HepG2 (cell line): ENCODE measurements around the gene CNNM3. TPM values are rescaled to one million over a fixed set of nuclear protein-coding genes. Genes with fewer than 3 reads are reported as not detected.

ENCODE experiments used
- ATAC-seq: fragments of 200-7000 bp; cut with Tn5 transposase; 3 replicates; pipeline ENCODE4 v1.9.1; 2020; ENCODE audit warnings: mild to moderate bottlenecking, moderate library complexity
- BruUV-seq: library from RNA; stranded (reverse); fragments of 400-500 nt; replicated peaks from 2 replicates; lab custom pipeline; 2021; lab: Mats Ljungman, UMichigan
- CTCF ChIA-PET: fragments of 300-600 bp; formaldehyde crosslinking; extraction: SDS; loops from one replicate; lab custom pipeline; 2021; ENCODE audit warnings: low total read pairs, inconsistent platforms, low intra/inter-chr PET ratio; lab: Yijun Ruan, JAX
- POLR2A ChIA-PET: fragments of 350-600 bp; sonication (Branson Sonifier 250); formaldehyde crosslinking; loops from one replicate; lab custom pipeline; 2020; ENCODE audit warnings: antibody characterized with exemption, inconsistent platforms; lab: Yijun Ruan, JAX
- DNase-seq: peaks from one replicate; pipeline ENCODE4 v3.0.0-alpha.2; 2015; ENCODE audit warnings: low spot score
- FAIRE-seq: peaks from 3 replicates; lab custom pipeline; 2011; peaks lifted over from hg19 to GRCh38; lab: Jason Lieb, UNC
- H2AFZ ChIP-seq: one replicate; pipeline ENCODE4 v1.6.1; 2011; ENCODE audit warnings: low read length, inconsistent platforms
- H3K27ac ChIP-seq: fragments of 300-600 bp; 3 replicates; pipeline ENCODE4 v1.8.0; 2011; ENCODE audit warnings: mixed run types, mild to moderate bottlenecking, mixed read lengths, low read length, inconsistent platforms; ENCODE audit not compliant: insufficient read depth; ENCODE audit errors: extremely low read length
- H3K27me3 ChIP-seq, 2 experiments: fragments of 200-600 bp in 1 of 2; 2 replicates in 1 of 2; 3 replicates in 1 of 2; pipeline versions ENCODE4 v1.6.0 to v1.8.0; 2011; ENCODE audit warnings: low read length in 2 of 2, mild to moderate bottlenecking in 2 of 2, moderate library complexity in 2 of 2, inconsistent platforms in 1 of 2; ENCODE audit not compliant: insufficient read depth in 2 of 2, control insufficient read depth in 1 of 2
- H3K36me3 ChIP-seq, 2 experiments: fragments of 200-600 bp in 1 of 2; replicated peaks in 1 of 2; 2 replicates in 1 of 2; 3 replicates in 1 of 2; pipeline versions ENCODE4 v1.5.1 to v1.8.0; 2011; ENCODE audit warnings: low read length in 2 of 2, inconsistent platforms in 1 of 2; ENCODE audit not compliant: insufficient read depth in 2 of 2, control insufficient read depth in 1 of 2
- H3K4me1 ChIP-seq: 2 replicates; pipeline ENCODE4 v1.5.1; 2012; ENCODE audit warnings: low read length, inconsistent platforms; ENCODE audit not compliant: insufficient read depth
- H3K4me2 ChIP-seq: 2 replicates; pipeline ENCODE4 v1.6.0; 2011; ENCODE audit warnings: low read depth, low read length, inconsistent platforms
- H3K4me3 ChIP-seq, 3 experiments: fragments of 200-600 bp in 1 of 3; sonication (generic), shearing (Covaris generic) in 1 of 3; replicated peaks in 1 of 3; 2 replicates each; pipeline ENCODE4 v1.5.1; 2011 to 2016; ENCODE audit warnings: low read length in 3 of 3, inconsistent platforms in 2 of 3, low read depth in 2 of 3, mild to moderate bottlenecking in 2 of 3, control low read depth in 1 of 3, mixed read lengths in 1 of 3; ENCODE audit not compliant: insufficient read depth in 1 of 3
- H3K79me2 ChIP-seq: one replicate; pipeline ENCODE4 v1.6.1; 2011; ENCODE audit warnings: low read length, inconsistent platforms; ENCODE audit not compliant: insufficient read depth
- H3K9ac ChIP-seq: 2 replicates; pipeline ENCODE4 v1.6.0; 2011; ENCODE audit warnings: mild to moderate bottlenecking, low read depth, low read length, inconsistent platforms; ENCODE audit not compliant: insufficient read depth
- H3K9me3 ChIP-seq: 2 replicates; pipeline ENCODE4 v1.5.1; 2012; ENCODE audit warnings: mild to moderate bottlenecking, low read length
- H4K20me1 ChIP-seq: 2 replicates; pipeline ENCODE4 v1.6.0; 2011; ENCODE audit warnings: inconsistent platforms, mild to moderate bottlenecking, low read length, moderate library complexity; ENCODE audit not compliant: insufficient read depth
- ATRX ChIP-seq: sonication (generic); formaldehyde crosslinking; IDR thresholded peaks from 2 replicates; pipeline ENCODE4 v1.4.0; 2020; ENCODE audit warnings: missing genetic modification reagents, borderline replicate concordance
- NFYC ChIP-seq: IDR thresholded peaks from 2 replicates; pipeline ENCODE4 v1.6.1; 2016; ENCODE audit warnings: missing genetic modification reagents, missing compliant biosample characterization
- NR1H2 ChIP-seq: sonication (generic); formaldehyde crosslinking; IDR thresholded peaks from 2 replicates; pipeline ENCODE4 v1.8.1; 2022; ENCODE audit warnings: low read depth, missing genetic modification reagents, borderline replicate concordance
- ZFP36L1 ChIP-seq: sonication (generic); formaldehyde crosslinking; IDR thresholded peaks from 2 replicates; pipeline ENCODE4 v1.8.0; 2022; ENCODE audit warnings: mild to moderate bottlenecking, missing genetic modification reagents, moderate library complexity
- ZNF768 ChIP-seq: sonication (generic); formaldehyde crosslinking; IDR thresholded peaks from 2 replicates; pipeline ENCODE4 v1.4.0; 2020; ENCODE audit warnings: missing genetic modification reagents
- WGBS: methylation state at CpG from one replicate; pipeline ENCODE4 v1.1.6; 2017; ENCODE audit warnings: low lambda C conversion rate; 5-methylcytosine and 5-hydroxymethylcytosine counted together
- in situ Hi-C: cut with HindIII; loops from 2 replicates; pipeline ENCODE4 v1.10.0; 2017; ENCODE audit warnings: low pct_unique_long_range_greater_than_20kb; ENCODE audit not compliant: extremely low pct_ligation_motif_present
- intact Hi-C: fragments of 100-400 bp; cut with micrococcal nuclease; formaldehyde crosslinking; loops from one replicate; pipeline ENCODE4 v1.10.0; 2022; ENCODE audit not compliant: unreplicated experiment
- polyA plus RNA-seq, 8 experiments: library from polyadenylated mRNA; depleted of rRNA in 3 of 8; stranded (reverse) in 7 of 8; unstranded in 1 of 8; fragments of >200 nt; fragmentation: Illumina TruSeq in 4 of 8; extraction: Trizol in 4 of 8; gene quantifications; 2 replicates each; pipeline versions ENCODE4 v1.2.1 to v1.2.3, GENCODE V29; 2011 to 2016; ENCODE audit warnings: low read depth in 4 of 8, missing spikeins in 1 of 8, mixed read lengths in 1 of 8; ENCODE audit not compliant: insufficient read depth in 1 of 8
- total RNA-seq, 5 experiments: library from RNA; depleted of rRNA; stranded (reverse); fragments of >200 nt; fragmentation: Illumina TruSeq; extraction: Trizol; gene quantifications; 2 replicates each; pipeline ENCODE4 v1.2.3, GENCODE V29; 2016; ENCODE audit warnings: low read depth in 1 of 5
- TF ChIP-seq, protein P1 (sequence below): sonication (generic); formaldehyde crosslinking; IDR thresholded peaks from 2 replicates; pipeline ENCODE4 v1.4.0; 2020; ENCODE audit warnings: missing genetic modification reagents
- TF ChIP-seq, protein P2 (sequence below): sonication (generic); formaldehyde crosslinking; IDR thresholded peaks from 2 replicates; pipeline ENCODE4 v1.5.0; 2020; ENCODE audit warnings: mild to moderate bottlenecking, missing genetic modification reagents, moderate library complexity
- TF ChIP-seq, protein P3 (sequence below): sonication (generic); formaldehyde crosslinking; IDR thresholded peaks from 2 replicates; pipeline ENCODE4 v1.4.0; 2020; ENCODE audit warnings: missing genetic modification reagents
- TF ChIP-seq, protein P4 (sequence below): IDR thresholded peaks from 2 replicates; pipeline ENCODE4 v1.6.1; 2016; ENCODE audit warnings: mild to moderate bottlenecking, missing biosample characterization, missing genetic modification reagents
- TF ChIP-seq, protein P5 (sequence below), 2 experiments: sonication (generic) in 1 of 2; formaldehyde crosslinking in 1 of 2; IDR thresholded peaks; 2 replicates each; pipeline versions ENCODE4 v1.4.0 to v1.6.1; 2018 to 2020; ENCODE audit warnings: missing genetic modification reagents in 2 of 2, borderline replicate concordance in 1 of 2, low read depth in 1 of 2, mild to moderate bottlenecking in 1 of 2, missing biosample characterization in 1 of 2
- TF ChIP-seq, protein P6 (sequence below): sonication (generic); formaldehyde crosslinking; IDR thresholded peaks from 2 replicates; pipeline ENCODE4 v1.5.1; 2020; ENCODE audit warnings: mild to moderate bottlenecking, moderate library complexity, missing genetic modification reagents

Gene CNNM3
- total and polyA plus RNA-seq, 2 of the 13 experiments (the other 11 are each of a cell fraction or from before 2014, with no cell fraction given): 21.2 to 27.9 TPM

DNA sequence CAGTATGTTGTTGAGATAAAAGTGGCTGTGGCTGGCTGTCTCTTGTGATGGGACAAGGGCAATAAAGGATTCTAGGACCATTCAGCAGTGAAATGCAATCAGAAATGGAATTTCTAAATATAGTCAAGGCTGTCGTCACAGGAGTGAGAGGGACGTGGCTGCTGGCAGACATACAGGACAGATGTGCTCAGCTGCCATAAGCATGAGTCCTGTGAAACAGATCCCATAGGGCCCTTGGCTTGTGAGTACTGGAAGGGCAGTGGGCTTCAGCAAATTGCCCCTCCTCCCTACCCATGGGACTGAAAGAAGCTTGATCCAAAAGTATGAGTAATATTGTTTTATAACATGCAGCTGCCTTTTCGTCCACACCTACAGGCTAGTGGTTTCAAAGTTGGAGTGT, 4.2 kb upstream of the CNNM3 start:
- Histone ChIP-seq H3K27me3 (no peaks in the 10 kb centered on the region; a peak in 1 of 5 replicates), H3K36me3 (no peaks in the 10 kb centered on the region), H3K9me3 (no peaks in the 10 kb centered on the region), H3K27ac (no peak overlapping the region), H3K4me2 (no peak overlapping the region), H4K20me1 (no peaks in the 10 kb centered on the region), H3K4me1 (peaks cover 69% of the 10 kb centered on the region), H3K4me3 (no peak overlapping the region), H3K9ac (no peak overlapping the region), H3K79me2 (peaks cover 8% of the 10 kb centered on the region), H2AFZ (no peak overlapping the region)
- BruUV-seq: no TSS peak
- CTCF ChIA-PET: no interaction called here
- POLR2A ChIA-PET: interaction anchor here (2.0 kb wide), 1 partner anchor 46 kb away, joined by 4 read pairs; the partner anchor contains the start of gene ANKRD39
- intact Hi-C loops (no loop called here), in situ Hi-C loops (no loop called here)
- no peak for DNase-seq
- FAIRE-seq: no peak
- no peak for ATAC-seq
- WGBS: 97% methylated on average over 3 of the region's 3 CpGs
- TF ChIP-seq, protein P1, sequence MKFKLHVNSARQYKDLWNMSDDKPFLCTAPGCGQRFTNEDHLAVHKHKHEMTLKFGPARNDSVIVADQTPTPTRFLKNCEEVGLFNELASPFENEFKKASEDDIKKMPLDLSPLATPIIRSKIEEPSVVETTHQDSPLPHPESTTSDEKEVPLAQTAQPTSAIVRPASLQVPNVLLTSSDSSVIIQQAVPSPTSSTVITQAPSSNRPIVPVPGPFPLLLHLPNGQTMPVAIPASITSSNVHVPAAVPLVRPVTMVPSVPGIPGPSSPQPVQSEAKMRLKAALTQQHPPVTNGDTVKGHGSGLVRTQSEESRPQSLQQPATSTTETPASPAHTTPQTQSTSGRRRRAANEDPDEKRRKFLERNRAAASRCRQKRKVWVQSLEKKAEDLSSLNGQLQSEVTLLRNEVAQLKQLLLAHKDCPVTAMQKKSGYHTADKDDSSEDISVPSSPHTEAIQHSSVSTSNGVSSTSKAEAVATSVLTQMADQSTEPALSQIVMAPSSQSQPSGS: no peak
- TF ChIP-seq, protein P2, sequence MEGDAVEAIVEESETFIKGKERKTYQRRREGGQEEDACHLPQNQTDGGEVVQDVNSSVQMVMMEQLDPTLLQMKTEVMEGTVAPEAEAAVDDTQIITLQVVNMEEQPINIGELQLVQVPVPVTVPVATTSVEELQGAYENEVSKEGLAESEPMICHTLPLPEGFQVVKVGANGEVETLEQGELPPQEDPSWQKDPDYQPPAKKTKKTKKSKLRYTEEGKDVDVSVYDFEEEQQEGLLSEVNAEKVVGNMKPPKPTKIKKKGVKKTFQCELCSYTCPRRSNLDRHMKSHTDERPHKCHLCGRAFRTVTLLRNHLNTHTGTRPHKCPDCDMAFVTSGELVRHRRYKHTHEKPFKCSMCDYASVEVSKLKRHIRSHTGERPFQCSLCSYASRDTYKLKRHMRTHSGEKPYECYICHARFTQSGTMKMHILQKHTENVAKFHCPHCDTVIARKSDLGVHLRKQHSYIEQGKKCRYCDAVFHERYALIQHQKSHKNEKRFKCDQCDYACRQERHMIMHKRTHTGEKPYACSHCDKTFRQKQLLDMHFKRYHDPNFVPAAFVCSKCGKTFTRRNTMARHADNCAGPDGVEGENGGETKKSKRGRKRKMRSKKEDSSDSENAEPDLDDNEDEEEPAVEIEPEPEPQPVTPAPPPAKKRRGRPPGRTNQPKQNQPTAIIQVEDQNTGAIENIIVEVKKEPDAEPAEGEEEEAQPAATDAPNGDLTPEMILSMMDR (CRISPR knock-in tag): no peak
- TF ChIP-seq ZFP36L1 (CRISPR knock-in tag) (no peak), NFYC (CRISPR knock-in tag) (no peak), NR1H2 (CRISPR knock-in tag) (no peak), ATRX (CRISPR knock-in tag) (no peak), ZNF768 (CRISPR knock-in tag) (no peak)
- TF ChIP-seq, protein P3, sequence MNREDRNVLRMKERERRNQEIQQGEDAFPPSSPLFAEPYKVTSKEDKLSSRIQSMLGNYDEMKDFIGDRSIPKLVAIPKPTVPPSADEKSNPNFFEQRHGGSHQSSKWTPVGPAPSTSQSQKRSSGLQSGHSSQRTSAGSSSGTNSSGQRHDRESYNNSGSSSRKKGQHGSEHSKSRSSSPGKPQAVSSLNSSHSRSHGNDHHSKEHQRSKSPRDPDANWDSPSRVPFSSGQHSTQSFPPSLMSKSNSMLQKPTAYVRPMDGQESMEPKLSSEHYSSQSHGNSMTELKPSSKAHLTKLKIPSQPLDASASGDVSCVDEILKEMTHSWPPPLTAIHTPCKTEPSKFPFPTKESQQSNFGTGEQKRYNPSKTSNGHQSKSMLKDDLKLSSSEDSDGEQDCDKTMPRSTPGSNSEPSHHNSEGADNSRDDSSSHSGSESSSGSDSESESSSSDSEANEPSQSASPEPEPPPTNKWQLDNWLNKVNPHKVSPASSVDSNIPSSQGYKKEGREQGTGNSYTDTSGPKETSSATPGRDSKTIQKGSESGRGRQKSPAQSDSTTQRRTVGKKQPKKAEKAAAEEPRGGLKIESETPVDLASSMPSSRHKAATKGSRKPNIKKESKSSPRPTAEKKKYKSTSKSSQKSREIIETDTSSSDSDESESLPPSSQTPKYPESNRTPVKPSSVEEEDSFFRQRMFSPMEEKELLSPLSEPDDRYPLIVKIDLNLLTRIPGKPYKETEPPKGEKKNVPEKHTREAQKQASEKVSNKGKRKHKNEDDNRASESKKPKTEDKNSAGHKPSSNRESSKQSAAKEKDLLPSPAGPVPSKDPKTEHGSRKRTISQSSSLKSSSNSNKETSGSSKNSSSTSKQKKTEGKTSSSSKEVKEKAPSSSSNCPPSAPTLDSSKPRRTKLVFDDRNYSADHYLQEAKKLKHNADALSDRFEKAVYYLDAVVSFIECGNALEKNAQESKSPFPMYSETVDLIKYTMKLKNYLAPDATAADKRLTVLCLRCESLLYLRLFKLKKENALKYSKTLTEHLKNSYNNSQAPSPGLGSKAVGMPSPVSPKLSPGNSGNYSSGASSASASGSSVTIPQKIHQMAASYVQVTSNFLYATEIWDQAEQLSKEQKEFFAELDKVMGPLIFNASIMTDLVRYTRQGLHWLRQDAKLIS: no peak
- TF ChIP-seq, protein P4, sequence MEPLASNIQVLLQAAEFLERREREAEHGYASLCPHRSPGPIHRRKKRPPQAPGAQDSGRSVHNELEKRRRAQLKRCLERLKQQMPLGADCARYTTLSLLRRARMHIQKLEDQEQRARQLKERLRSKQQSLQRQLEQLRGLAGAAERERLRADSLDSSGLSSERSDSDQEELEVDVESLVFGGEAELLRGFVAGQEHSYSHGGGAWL: no peak
- TF ChIP-seq, protein P5, sequence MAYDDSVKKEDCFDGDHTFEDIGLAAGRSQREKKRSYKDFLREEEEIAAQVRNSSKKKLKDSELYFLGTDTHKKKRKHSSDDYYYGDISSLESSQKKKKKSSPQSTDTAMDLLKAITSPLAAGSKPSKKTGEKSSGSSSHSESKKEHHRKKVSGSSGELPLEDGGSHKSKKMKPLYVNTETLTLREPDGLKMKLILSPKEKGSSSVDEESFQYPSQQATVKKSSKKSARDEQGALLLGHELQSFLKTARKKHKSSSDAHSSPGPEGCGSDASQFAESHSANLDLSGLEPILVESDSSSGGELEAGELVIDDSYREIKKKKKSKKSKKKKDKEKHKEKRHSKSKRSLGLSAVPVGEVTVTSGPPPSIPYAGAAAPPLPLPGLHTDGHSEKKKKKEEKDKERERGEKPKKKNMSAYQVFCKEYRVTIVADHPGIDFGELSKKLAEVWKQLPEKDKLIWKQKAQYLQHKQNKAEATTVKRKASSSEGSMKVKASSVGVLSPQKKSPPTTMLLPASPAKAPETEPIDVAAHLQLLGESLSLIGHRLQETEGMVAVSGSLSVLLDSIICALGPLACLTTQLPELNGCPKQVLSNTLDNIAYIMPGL (CRISPR knock-in tag; IDR thresholded peaks at IDR 0.05; ENCODE audit: borderline replicate concordance in 1 of 2, low read depth in 1 of 2): no peak
- TF ChIP-seq, protein P6, sequence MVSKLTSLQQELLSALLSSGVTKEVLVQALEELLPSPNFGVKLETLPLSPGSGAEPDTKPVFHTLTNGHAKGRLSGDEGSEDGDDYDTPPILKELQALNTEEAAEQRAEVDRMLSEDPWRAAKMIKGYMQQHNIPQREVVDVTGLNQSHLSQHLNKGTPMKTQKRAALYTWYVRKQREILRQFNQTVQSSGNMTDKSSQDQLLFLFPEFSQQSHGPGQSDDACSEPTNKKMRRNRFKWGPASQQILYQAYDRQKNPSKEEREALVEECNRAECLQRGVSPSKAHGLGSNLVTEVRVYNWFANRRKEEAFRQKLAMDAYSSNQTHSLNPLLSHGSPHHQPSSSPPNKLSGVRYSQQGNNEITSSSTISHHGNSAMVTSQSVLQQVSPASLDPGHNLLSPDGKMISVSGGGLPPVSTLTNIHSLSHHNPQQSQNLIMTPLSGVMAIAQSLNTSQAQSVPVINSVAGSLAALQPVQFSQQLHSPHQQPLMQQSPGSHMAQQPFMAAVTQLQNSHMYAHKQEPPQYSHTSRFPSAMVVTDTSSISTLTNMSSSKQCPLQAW (CRISPR knock-in tag): no peak
